Measurements from ENCODE around the gene PLCH1.

- TF ChIP-seq CTCF (conservative IDR thresholded peaks at IDR 0.05; ENCODE audit: low read depth, low read length) (no peak), EZH2 (IDR thresholded peaks at IDR 0.05; ENCODE audit: low read length, unreplicated experiment) (no peak)
These were observed 357.3 kb downstream of the PLCH1 start for GRCh38 chr3:155387571-155387970.
